ENCODE results near the gene SLC7A5.

The SLC7A5 gene

DNA sequence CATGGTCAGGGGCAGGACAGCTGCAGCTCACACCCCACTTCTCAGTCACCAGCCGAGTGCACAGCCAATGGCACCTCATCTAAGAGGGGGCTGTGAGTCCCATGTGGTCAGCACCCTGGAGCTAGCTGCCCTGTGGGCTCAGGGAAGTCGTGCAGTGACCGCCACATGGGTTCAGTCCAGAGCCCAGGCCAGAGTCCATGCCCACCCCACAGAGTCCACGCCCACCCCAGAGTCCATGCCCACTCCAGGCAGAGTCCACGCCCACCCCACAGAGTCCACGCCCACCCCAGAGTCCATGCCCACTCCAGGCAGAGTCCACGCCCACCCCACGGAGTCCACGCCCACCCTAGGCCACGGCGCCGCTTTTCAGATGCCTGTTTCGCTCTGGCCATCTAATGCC lies 24.1 kb downstream of the SLC7A5 start:
- Histone ChIP-seq H3K27me3 (ENCODE audit: insufficient read depth, low read depth) (no peaks in the 10 kb centered on the region), H3K4me1 (ENCODE audit: low read depth, poor library complexity, severe bottlenecking) (no peaks in the 10 kb centered on the region), H3K4me3 (IDR thresholded peaks at IDR 0.05; ENCODE audit: insufficient read depth, low read depth, low read length) (no peak overlapping the region), H2AFZ (ENCODE audit: low read depth) (no peak overlapping the region), H3K9ac (no peak overlapping the region), H3K4me2 (no peak overlapping the region), H3K27ac (no peak overlapping the region), H3K79me2 (ENCODE audit: insufficient read depth, low read depth) (peaks cover 80% of the 10 kb centered on the region), H3K36me3 (ENCODE audit: insufficient read depth) (peaks cover 5% of the 10 kb centered on the region; the same call in 1 of the 2 replicates), H4K20me1 (ENCODE audit: insufficient read depth) (peaks cover 50% of the 10 kb centered on the region; the same call in 1 of the 2 replicates)
- TF ChIP-seq, protein P1, sequence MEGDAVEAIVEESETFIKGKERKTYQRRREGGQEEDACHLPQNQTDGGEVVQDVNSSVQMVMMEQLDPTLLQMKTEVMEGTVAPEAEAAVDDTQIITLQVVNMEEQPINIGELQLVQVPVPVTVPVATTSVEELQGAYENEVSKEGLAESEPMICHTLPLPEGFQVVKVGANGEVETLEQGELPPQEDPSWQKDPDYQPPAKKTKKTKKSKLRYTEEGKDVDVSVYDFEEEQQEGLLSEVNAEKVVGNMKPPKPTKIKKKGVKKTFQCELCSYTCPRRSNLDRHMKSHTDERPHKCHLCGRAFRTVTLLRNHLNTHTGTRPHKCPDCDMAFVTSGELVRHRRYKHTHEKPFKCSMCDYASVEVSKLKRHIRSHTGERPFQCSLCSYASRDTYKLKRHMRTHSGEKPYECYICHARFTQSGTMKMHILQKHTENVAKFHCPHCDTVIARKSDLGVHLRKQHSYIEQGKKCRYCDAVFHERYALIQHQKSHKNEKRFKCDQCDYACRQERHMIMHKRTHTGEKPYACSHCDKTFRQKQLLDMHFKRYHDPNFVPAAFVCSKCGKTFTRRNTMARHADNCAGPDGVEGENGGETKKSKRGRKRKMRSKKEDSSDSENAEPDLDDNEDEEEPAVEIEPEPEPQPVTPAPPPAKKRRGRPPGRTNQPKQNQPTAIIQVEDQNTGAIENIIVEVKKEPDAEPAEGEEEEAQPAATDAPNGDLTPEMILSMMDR (conservative IDR thresholded peaks at IDR 0.05; ENCODE audit: low read depth, low read length) = no peak

DNA sequence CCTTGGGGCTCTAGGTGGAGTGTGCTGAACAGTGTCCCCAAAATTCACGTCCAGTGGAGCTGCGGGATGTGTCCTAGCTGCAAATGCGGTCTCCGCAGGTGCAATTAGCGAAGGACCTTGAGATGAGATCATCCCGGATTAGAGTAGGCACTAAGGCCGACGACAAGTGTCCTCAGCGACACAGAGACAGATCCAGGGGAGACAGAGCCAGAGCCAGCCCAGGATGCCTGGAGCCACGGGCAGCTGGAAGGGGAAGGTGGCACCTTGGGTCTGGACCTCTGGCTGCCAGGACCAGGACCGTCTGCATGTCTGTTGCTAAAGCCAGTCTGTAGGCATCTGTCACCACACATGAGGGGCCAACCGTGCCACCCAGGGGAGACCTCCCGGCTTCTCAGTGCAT lies 24.5 kb downstream of the SLC7A5 start:
- Histone ChIP-seq H3K27me3 (ENCODE audit: insufficient read depth, low read depth) (no peaks in the 10 kb centered on the region), H3K4me2 (no peak overlapping the region), H3K36me3 (ENCODE audit: insufficient read depth) (peaks cover 5% of the 10 kb centered on the region; the same call in 1 of the 2 replicates), H3K9ac (no peak overlapping the region), H3K27ac (no peak overlapping the region), H3K4me1 (ENCODE audit: low read depth, poor library complexity, severe bottlenecking) (no peaks in the 10 kb centered on the region), H3K4me3 (IDR thresholded peaks at IDR 0.05; ENCODE audit: insufficient read depth, low read depth, low read length) (no peak overlapping the region), H4K20me1 (ENCODE audit: insufficient read depth) (peaks cover 50% of the 10 kb centered on the region; the same call in 1 of the 2 replicates), H2AFZ (ENCODE audit: low read depth) (no peak overlapping the region), H3K79me2 (ENCODE audit: insufficient read depth, low read depth) (peaks cover 77% of the 10 kb centered on the region)
- TF ChIP-seq, protein P1 (conservative IDR thresholded peaks at IDR 0.05; ENCODE audit: low read depth, low read length) = no peak

DNA sequence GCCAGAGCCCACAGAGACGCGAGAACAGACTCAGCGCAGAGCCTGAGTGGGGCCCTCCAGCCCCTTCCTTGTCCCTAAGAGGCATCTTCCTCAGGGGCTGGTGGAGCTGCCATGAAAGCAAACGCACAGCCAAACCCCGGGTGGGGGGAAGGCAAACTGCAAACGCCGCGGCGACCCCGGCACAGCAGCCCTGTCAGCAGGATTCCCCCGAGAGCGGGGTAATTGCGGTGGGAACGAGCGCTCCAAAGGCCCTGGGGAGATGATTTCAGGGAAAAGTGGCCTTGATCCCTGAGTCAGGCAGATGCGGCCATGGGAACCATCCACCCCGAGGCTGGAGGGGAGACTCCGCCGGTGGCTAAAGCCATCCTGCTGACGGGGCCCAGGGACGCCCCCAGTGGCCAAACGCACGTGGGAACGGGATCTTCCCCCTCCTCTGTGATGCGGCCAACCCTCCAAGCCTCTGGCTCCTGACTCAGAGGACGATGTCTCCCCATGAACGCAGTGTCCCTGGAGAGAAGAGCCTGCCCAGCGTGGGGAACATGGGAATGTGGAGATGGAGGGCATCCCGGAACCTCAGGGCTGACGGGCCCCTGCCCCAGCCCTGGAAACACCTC lies 25.1 kb downstream of the SLC7A5 start:
- H4K20me1 ChIP-seq (ENCODE audit: insufficient read depth) = peaks cover 44% of the 10 kb centered on the region; the same call in 1 of the 2 replicates
- no peaks in the 10 kb centered on the region for H3K27me3 ChIP-seq (ENCODE audit: insufficient read depth, low read depth)
- no peak overlapping the region for H3K4me2 ChIP-seq
- no peak overlapping the region for H3K4me3 ChIP-seq (IDR thresholded peaks at IDR 0.05; ENCODE audit: insufficient read depth, low read depth, low read length)
- peaks cover 71% of the 10 kb centered on the region for H3K79me2 ChIP-seq (ENCODE audit: insufficient read depth, low read depth)
- H3K36me3 ChIP-seq (ENCODE audit: insufficient read depth) = peaks cover 6% of the 10 kb centered on the region; the same call in 1 of the 2 replicates
- no peak overlapping the region for H3K9ac ChIP-seq
- no peak overlapping the region for H3K27ac ChIP-seq
- TF ChIP-seq, protein P1 (conservative IDR thresholded peaks at IDR 0.05; ENCODE audit: low read depth, low read length) = no peak
- no peaks in the 10 kb centered on the region for H3K4me1 ChIP-seq (ENCODE audit: low read depth, poor library complexity, severe bottlenecking)
- H2AFZ ChIP-seq (ENCODE audit: low read depth) = no peak overlapping the region

DNA sequence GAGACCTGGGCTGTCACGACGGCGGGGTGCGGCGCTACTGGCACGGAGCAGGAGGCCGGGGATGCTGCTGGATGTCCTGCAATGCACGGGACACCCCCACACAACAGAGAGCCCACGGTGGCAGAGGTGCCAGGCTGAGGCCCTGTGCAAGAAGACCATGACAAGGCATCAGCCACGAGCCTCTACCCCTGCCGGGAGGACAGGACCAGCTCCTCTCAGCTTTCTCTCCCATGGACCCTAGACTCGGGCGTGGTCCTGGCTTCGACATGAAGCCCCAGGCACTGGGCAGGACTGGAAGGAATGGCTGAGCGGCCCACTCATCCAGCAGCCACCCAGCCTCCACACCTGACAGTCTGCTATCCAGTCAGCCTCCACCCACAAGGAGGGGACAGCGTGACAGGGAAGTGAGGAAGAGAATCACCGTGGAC lies 25.6 kb downstream of the SLC7A5 start:
- no peak overlapping the region for H3K4me3 ChIP-seq (IDR thresholded peaks at IDR 0.05; ENCODE audit: insufficient read depth, low read depth, low read length)
- H2AFZ ChIP-seq (ENCODE audit: low read depth) = no peak overlapping the region
- peaks cover 11% of the 10 kb centered on the region; the same call in 1 of the 2 replicates for H3K36me3 ChIP-seq (ENCODE audit: insufficient read depth)
- H3K4me1 ChIP-seq (ENCODE audit: low read depth, poor library complexity, severe bottlenecking) = no peaks in the 10 kb centered on the region
- H3K9ac ChIP-seq = no peak overlapping the region
- peaks cover 41% of the 10 kb centered on the region; the same call in 1 of the 2 replicates for H4K20me1 ChIP-seq (ENCODE audit: insufficient read depth)
- peaks cover 66% of the 10 kb centered on the region for H3K79me2 ChIP-seq (ENCODE audit: insufficient read depth, low read depth)
- no peak overlapping the region for H3K27ac ChIP-seq
- TF ChIP-seq, protein P1 (conservative IDR thresholded peaks at IDR 0.05; ENCODE audit: low read depth, low read length) = no peak
- H3K4me2 ChIP-seq = no peak overlapping the region
- no peaks in the 10 kb centered on the region for H3K27me3 ChIP-seq (ENCODE audit: insufficient read depth, low read depth)

All from KMS-11 (cell line).